HL-60 (cell line): Measurements from ENCODE around the gene FOXK2.
A peak's percentile ranks its signal among the peaks of the same experiment; 100 is the strongest.

Experiments used
- CTCF ChIP-seq: IDR thresholded peaks from one replicate; pipeline ENCODE4 v1.5.1; 2011; ENCODE audit warnings: low read length, control low read depth, inconsistent platforms; ENCODE audit not compliant: insufficient read depth
- GABPA ChIP-seq: IDR thresholded peaks from 2 replicates; pipeline ENCODE4 v1.6.1; 2012; ENCODE audit warnings: low read depth
- POLR2AphosphoS5 ChIP-seq: IDR thresholded peaks from 2 replicates; pipeline ENCODE4 v1.6.1; 2012; ENCODE audit warnings: low read depth

- TF ChIP-seq CTCF (no peak), GABPA (no peak), POLR2AphosphoS5 (peak; percentile 86)
Measured at GRCh38 chr17:82623707-82624106, 104.2 kb downstream of the FOXK2 start.
